IPS DF 19.7 (cell line): Measurements from ENCODE around the gene SLC22A24.
"Not testable (repeated sequence)": the region's sequence is repeated elsewhere in the genome, so short reads cannot be mapped to it uniquely, and the experiment has no call there.

Experiments
- DNase-seq: peaks from one replicate; pipeline ENCODE4 v3.0.0-alpha.2; 2013; ENCODE audit warnings: low read depth, low spot score

SLC22A24 gene

GRCh38 chr11:63144121-63144520 lies at the start of gene SLC22A24:
Gene SLC22A24 (minus strand): TSS chr11:63144221. CDS start chr11:63143779, 442 bp downstream.
- no peak for DNase-seq

GRCh38 chr11:63180536-63180935 lies 36.5 kb upstream of the SLC22A24 start:
- no peak for DNase-seq

- DNase-seq = no peak
Observed at GRCh38 chr11:63179432-63180041, 35.5 kb upstream of the SLC22A24 start.

GRCh38 chr11:63177872-63178271 lies 33.9 kb upstream of the SLC22A24 start:
- no peak for DNase-seq

- no peak for DNase-seq
Observed at GRCh38 chr11:63165706-63166310, 21.8 kb upstream of the SLC22A24 start.

GRCh38 chr11:63155794-63156193 lies 11.8 kb upstream of the SLC22A24 start:
- DNase-seq = no peak

GRCh38 chr11:63146581-63146980 lies 2.6 kb upstream of the SLC22A24 start:
- no peak for DNase-seq

- DNase-seq = no peak
Observed at GRCh38 chr11:63142459-63142858, 1.6 kb downstream of the SLC22A24 start.

- DNase-seq = no peak
Observed at GRCh38 chr11:63132985-63133775, 10.8 kb downstream of the SLC22A24 start.

GRCh38 chr11:63099555-63099954 lies 44.5 kb downstream of the SLC22A24 start:
- no peak for DNase-seq

GRCh38 chr11:63080682-63081081 lies 63.3 kb downstream of the SLC22A24 start:
- no peak for DNase-seq

- not testable (repeated sequence) for DNase-seq
Observed at GRCh38 chr11:63046203-63046602, 97.8 kb downstream of the SLC22A24 start.

- DNase-seq = no peak
Observed at GRCh38 chr11:63042596-63042995, 101.4 kb downstream of the SLC22A24 start.

GRCh38 chr11:63032457-63032856 lies 111.6 kb downstream of the SLC22A24 start:
- DNase-seq = no peak
